Measurements from ENCODE around the gene ANKRD18A. TPM values are rescaled to one million over a fixed set of nuclear protein-coding genes. Genes with fewer than 3 reads are reported as not detected.

Gene ANKRD18A
- total and polyA plus RNA-seq, 2 of the 8 experiments (the other 6 are each of a cell fraction or from before 2014, with no cell fraction given): 0.68 to 4.0 TPM

GRCh38 chr9:38621434-38622287, 1.3 kb upstream of the ANKRD18A start (continued):
- TF ChIP-seq KDM4A (IDR thresholded peaks at IDR 0.05; ENCODE audit: low read depth, low read length, severe bottlenecking) (peak; percentile 72), TAF1 (IDR thresholded peaks at IDR 0.05; ENCODE audit: low read depth, low read length) (0 out of 2 replicates have a peak, but pooled peaks have one; percentile 12), RNF2 (IDR thresholded peaks at IDR 0.05; ENCODE audit: borderline replicate concordance, low read depth, low read length, missing control alignments, poor library complexity, severe bottlenecking) (no peak), BCL11A (IDR thresholded peaks at IDR 0.05; ENCODE audit: low read depth in 2 of 2, low read length in 2 of 2) (no peak)

Data from H1 (cell line).